Measurements from ENCODE around the gene GRIK2.

GRIK2 gene

GRCh38 chr6:101816716-101817115 is 423.2 kb downstream of the GRIK2 start:
- DNase-seq: no peak

GRCh38 chr6:101818051-101818450 is 424.5 kb downstream of the GRIK2 start:
- no peak for DNase-seq

- no peak for DNase-seq
Measured at GRCh38 chr6:101824551-101825345, 431.2 kb downstream of the GRIK2 start.

- DNase-seq: no peak
Measured at GRCh38 chr6:101826269-101826668, 432.8 kb downstream of the GRIK2 start.

GRCh38 chr6:101826678-101827077 is 433.2 kb downstream of the GRIK2 start:
- DNase-seq: no peak

GRCh38 chr6:101830501-101831031 is 437.1 kb downstream of the GRIK2 start:
- peak; percentile 48 for DNase-seq

GRCh38 chr6:101832371-101832770 is 438.9 kb downstream of the GRIK2 start:
- DNase-seq: no peak

- no peak for DNase-seq
Measured at GRCh38 chr6:101840100-101840499, 446.6 kb downstream of the GRIK2 start.

- no peak for DNase-seq
Measured at GRCh38 chr6:101845172-101845571, 451.7 kb downstream of the GRIK2 start.

- no peak for DNase-seq
Measured at GRCh38 chr6:101845621-101846020, 452.1 kb downstream of the GRIK2 start.

- DNase-seq: no peak
Measured at GRCh38 chr6:101847690-101848089, 454.2 kb downstream of the GRIK2 start.

- peak; percentile 14 for DNase-seq
Measured at GRCh38 chr6:101851911-101852310, 458.4 kb downstream of the GRIK2 start.

GRCh38 chr6:101853231-101854085 is 459.9 kb downstream of the GRIK2 start:
- no peak for DNase-seq

GRCh38 chr6:101876431-101876830 is 482.9 kb downstream of the GRIK2 start:
- no peak for DNase-seq

- no peak for DNase-seq
Measured at GRCh38 chr6:101878554-101879276, 485.2 kb downstream of the GRIK2 start.

GRCh38 chr6:101879782-101880181 is 486.3 kb downstream of the GRIK2 start:
- no peak for DNase-seq

GRCh38 chr6:101883505-101883904 is 490.0 kb downstream of the GRIK2 start:
- no peak for DNase-seq

GRCh38 chr6:101887532-101887931 is 494.0 kb downstream of the GRIK2 start:
- DNase-seq: no peak

- no peak for DNase-seq
Measured at GRCh38 chr6:101907356-101908217, 514.1 kb downstream of the GRIK2 start.

- DNase-seq: no peak
Measured at GRCh38 chr6:101909366-101909765, 515.9 kb downstream of the GRIK2 start.

GRCh38 chr6:101912311-101912710 is 518.8 kb downstream of the GRIK2 start:
- DNase-seq: no peak

- no peak for DNase-seq
Measured at GRCh38 chr6:101918471-101918870, 525.0 kb downstream of the GRIK2 start.
